CD4-positive, alpha-beta T cell (primary cell): ENCODE results near the gene RERE. TPM values are rescaled to one million over a fixed set of nuclear protein-coding genes. Genes with fewer than 3 reads are reported as not detected.

Source experiments
- ATAC-seq: fragments of 200-7000 bp; cut with Tn5 transposase; one replicate; pipeline ENCODE4 v1.10.0; 2022; ENCODE audit warnings: mild to moderate bottlenecking; ENCODE audit not compliant: poor library complexity
- CTCF ChIA-PET: fragments of 350-600 bp; sonication (Branson Sonifier 250); formaldehyde crosslinking; loops from one replicate; lab custom pipeline; 2021; ENCODE audit warnings: antibody characterized with exemption, inconsistent platforms; lab: Charles Lee
- POLR2A ChIA-PET: fragments of 350-600 bp; sonication (Branson Sonifier 250); formaldehyde crosslinking; loops from one replicate; lab custom pipeline; 2021; ENCODE audit warnings: antibody characterized with exemption, inconsistent platforms; lab: Charles Lee
- DNase-seq, 14 experiments: peaks; one replicate each; pipeline ENCODE4 v3.0.0-alpha.2; 2013 to 2020; ENCODE audit warnings: mixed read lengths in 2 of 14
- H3K27ac ChIP-seq, 2 donors: one replicate each; pipeline versions ENCODE4 v1.5.1 to v1.7.0; 2013; ENCODE audit warnings: low read length in 2 of 2, low read depth in 1 of 2, mild to moderate bottlenecking in 1 of 2
- H3K27me3 ChIP-seq, 2 experiments: 1 replicate in 1 of 2; 2 replicates in 1 of 2; pipeline versions ENCODE4 v1.6.1 to v1.7.0; 2013; ENCODE audit warnings: low read length in 2 of 2, control low read depth in 1 of 2, mild to moderate bottlenecking in 1 of 2, moderate library complexity in 1 of 2; ENCODE audit not compliant: insufficient read depth in 2 of 2, control insufficient read depth in 1 of 2
- H3K36me3 ChIP-seq: one replicate; pipeline ENCODE4 v1.6.1; 2013; ENCODE audit warnings: low read length, control low read depth; ENCODE audit not compliant: insufficient read depth
- H3K4me1 ChIP-seq: one replicate; pipeline ENCODE4 v1.6.1; 2013; ENCODE audit warnings: low read length, control low read depth; ENCODE audit not compliant: insufficient read depth
- H3K4me3 ChIP-seq: one replicate; pipeline ENCODE4 v1.5.1; 2013; ENCODE audit warnings: mild to moderate bottlenecking, low read length, moderate library complexity
- H3K9me3 ChIP-seq, 2 experiments: 1 replicate in 1 of 2; 2 replicates in 1 of 2; pipeline versions ENCODE4 v1.6.1 to v1.7.0; 2013; ENCODE audit warnings: low read length in 2 of 2, mild to moderate bottlenecking in 2 of 2, control low read depth in 1 of 2, moderate library complexity in 1 of 2; ENCODE audit not compliant: control insufficient read depth in 1 of 2, insufficient read depth in 1 of 2
- H3K27ac Mint-ChIP-seq: one replicate; pipeline ENCODE4 v1.8.0; 2020; ENCODE audit warnings: mixed read lengths
- H3K27me3 Mint-ChIP-seq: one replicate; pipeline ENCODE4 v1.8.0; 2021; ENCODE audit warnings: mixed read lengths
- H3K36me3 Mint-ChIP-seq: one replicate; pipeline ENCODE4 v1.8.0; 2021; ENCODE audit warnings: low read depth, mixed read lengths
- H3K4me1 Mint-ChIP-seq: one replicate; pipeline ENCODE4 v1.8.0; 2021; ENCODE audit warnings: low read depth, mixed read lengths
- H3K4me3 Mint-ChIP-seq: one replicate; pipeline ENCODE4 v1.8.0; 2020; ENCODE audit warnings: mild to moderate bottlenecking, mixed read lengths
- H3K9me3 Mint-ChIP-seq: one replicate; pipeline ENCODE4 v1.8.0; 2020; ENCODE audit warnings: mixed read lengths
- intact Hi-C, 2 experiments: fragments of 100-400 bp; cut with DNase I in 1 of 2; cut with micrococcal nuclease in 1 of 2; formaldehyde crosslinking; loops; one replicate each; pipeline versions ENCODE4 v1.15.1 to v1.9.0; 2023 to 2025; cut with DNase I, micrococcal nuclease
- total RNA-seq, 174 experiments: library from RNA in 2 of 174; stranded (reverse) in 2 of 174; gene quantifications; one replicate each; pipeline ENCODE4 v1.2.3 and lab custom pipeline; 2021 to 2026
- TF ChIP-seq, protein P1 (sequence below): fragments of 200-600 bp; IDR thresholded peaks from one replicate; pipeline ENCODE4 v1.8.0; 2022; ENCODE audit warnings: antibody characterized with exemption, mild to moderate bottlenecking

Gene RERE
- total RNA-seq, 2 experiments from 2014 or later: 78.4 to 84.0 TPM

DNA sequence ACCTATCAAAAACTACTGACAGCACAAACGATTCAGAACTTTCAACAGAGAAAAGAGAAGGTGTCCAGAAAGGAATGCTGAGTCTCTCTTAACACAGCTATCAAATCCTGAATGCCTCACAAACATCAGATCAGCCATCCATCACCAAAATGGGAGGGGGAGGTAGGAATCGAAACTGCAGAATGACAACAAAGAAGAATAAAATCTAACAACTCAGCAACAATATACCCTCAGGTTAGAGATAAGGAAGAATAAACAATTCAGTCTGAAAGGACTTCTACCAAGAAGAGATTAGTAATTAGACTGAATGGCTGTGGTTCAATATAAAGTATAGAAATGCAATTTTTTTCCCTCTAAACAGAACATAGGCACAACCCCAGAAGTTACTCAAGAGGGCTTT, 94.4 kb downstream of the RERE start:
- ATAC-seq: no peak
- intact Hi-C loops: loop anchor here in 1 of 2 experiments (5.0 to 10.0 kb wide), 2 partner anchors 36 to 708 kb away; no protein-coding TSS in a partner anchor
- POLR2A ChIA-PET: no interaction called here
- Histone ChIP-seq H3K27ac (no peak overlapping the region), H3K9me3 (no peaks in the 10 kb centered on the region), H3K4me1 (no peaks in the 10 kb centered on the region), H3K4me3 (no peak overlapping the region), H3K27me3 (no peaks in the 10 kb centered on the region), H3K36me3 (no peaks in the 10 kb centered on the region)
- Mint-ChIP-seq H3K4me3 (no peak overlapping the region), H3K4me1 (peaks cover 30% of the 10 kb centered on the region), H3K9me3 (no peaks in the 10 kb centered on the region), H3K27ac (no peak overlapping the region), H3K27me3 (no peaks in the 10 kb centered on the region), H3K36me3 (peaks cover 4% of the 10 kb centered on the region)
- DNase-seq: no peak
- CTCF ChIA-PET: interaction anchor here (1.3 to 2.8 kb wide), 2 partner anchors 30 to 161 kb away, joined by 3 to 9 read pairs; no protein-coding TSS in a partner anchor
- TF ChIP-seq, protein P1, sequence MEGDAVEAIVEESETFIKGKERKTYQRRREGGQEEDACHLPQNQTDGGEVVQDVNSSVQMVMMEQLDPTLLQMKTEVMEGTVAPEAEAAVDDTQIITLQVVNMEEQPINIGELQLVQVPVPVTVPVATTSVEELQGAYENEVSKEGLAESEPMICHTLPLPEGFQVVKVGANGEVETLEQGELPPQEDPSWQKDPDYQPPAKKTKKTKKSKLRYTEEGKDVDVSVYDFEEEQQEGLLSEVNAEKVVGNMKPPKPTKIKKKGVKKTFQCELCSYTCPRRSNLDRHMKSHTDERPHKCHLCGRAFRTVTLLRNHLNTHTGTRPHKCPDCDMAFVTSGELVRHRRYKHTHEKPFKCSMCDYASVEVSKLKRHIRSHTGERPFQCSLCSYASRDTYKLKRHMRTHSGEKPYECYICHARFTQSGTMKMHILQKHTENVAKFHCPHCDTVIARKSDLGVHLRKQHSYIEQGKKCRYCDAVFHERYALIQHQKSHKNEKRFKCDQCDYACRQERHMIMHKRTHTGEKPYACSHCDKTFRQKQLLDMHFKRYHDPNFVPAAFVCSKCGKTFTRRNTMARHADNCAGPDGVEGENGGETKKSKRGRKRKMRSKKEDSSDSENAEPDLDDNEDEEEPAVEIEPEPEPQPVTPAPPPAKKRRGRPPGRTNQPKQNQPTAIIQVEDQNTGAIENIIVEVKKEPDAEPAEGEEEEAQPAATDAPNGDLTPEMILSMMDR: no peak

DNA sequence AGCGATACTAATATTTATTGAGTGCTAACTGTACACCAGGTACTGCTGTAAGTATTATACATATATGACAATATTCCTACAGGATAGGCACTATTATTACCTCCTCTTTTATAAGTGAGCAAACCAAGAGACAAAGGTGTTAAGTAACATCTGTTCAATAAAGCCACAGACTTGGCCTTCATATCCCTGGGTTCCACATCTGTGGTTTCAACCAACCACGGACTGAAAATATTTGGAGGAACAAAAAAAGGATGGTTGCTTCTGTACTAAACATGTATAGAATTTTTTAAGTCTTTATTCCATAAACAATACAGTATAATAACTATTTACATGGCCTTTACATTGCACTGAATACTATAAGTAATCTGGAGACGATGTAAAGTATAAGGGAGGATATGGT, 95.1 kb downstream of the RERE start:
- intact Hi-C loops: loop anchor here in 1 of 2 experiments (5.0 to 10.0 kb wide), 2 partner anchors 35 to 708 kb away; no protein-coding TSS in a partner anchor
- no peak for DNase-seq
- H3K27ac ChIP-seq: no peak overlapping the region
- peaks cover 30% of the 10 kb centered on the region for H3K4me1 Mint-ChIP-seq
- H3K4me3 Mint-ChIP-seq: no peak overlapping the region
- H3K27me3 Mint-ChIP-seq: no peaks in the 10 kb centered on the region
- no peaks in the 10 kb centered on the region for H3K27me3 ChIP-seq
- peaks cover 4% of the 10 kb centered on the region for H3K36me3 Mint-ChIP-seq
- no peaks in the 10 kb centered on the region for H3K9me3 Mint-ChIP-seq
- ATAC-seq: no peak
- no peaks in the 10 kb centered on the region for H3K9me3 ChIP-seq
- ChIA-PET POLR2A (no interaction called here), CTCF (interaction anchor here (1.3 to 2.8 kb wide), 2 partner anchors 30 to 161 kb away, joined by 3 to 9 read pairs; no protein-coding TSS in a partner anchor)
- TF ChIP-seq, protein P1: no peak
- no peak overlapping the region for H3K4me3 ChIP-seq
- H3K4me1 ChIP-seq: no peaks in the 10 kb centered on the region
- H3K36me3 ChIP-seq: no peaks in the 10 kb centered on the region
- no peak overlapping the region for H3K27ac Mint-ChIP-seq

- CTCF ChIA-PET: no interaction called here
- Mint-ChIP-seq H3K27ac (no peak overlapping the region), H3K4me3 (no peak overlapping the region), H3K27me3 (no peaks in the 10 kb centered on the region), H3K4me1 (peaks cover 30% of the 10 kb centered on the region), H3K9me3 (no peaks in the 10 kb centered on the region), H3K36me3 (peaks cover 4% of the 10 kb centered on the region)
- no peaks in the 10 kb centered on the region for H3K36me3 ChIP-seq
- DNase-seq: no peak
- POLR2A ChIA-PET: no interaction called here
- intact Hi-C loops: loop anchor here in 1 of 2 experiments (5.0 to 10.0 kb wide), 2 partner anchors 35 to 707 kb away; no protein-coding TSS in a partner anchor
- no peak for ATAC-seq
- no peak overlapping the region for H3K4me3 ChIP-seq
- no peak overlapping the region for H3K27ac ChIP-seq
- no peaks in the 10 kb centered on the region for H3K27me3 ChIP-seq
- H3K9me3 ChIP-seq: no peaks in the 10 kb centered on the region
- TF ChIP-seq, protein P1: no peak
- H3K4me1 ChIP-seq: no peaks in the 10 kb centered on the region
These were observed 95.6 kb downstream of the RERE start for GRCh38 chr1:8721679-8722324.
